ENCODE data around the gene DAZAP1. TPM values are rescaled to one million over a fixed set of nuclear protein-coding genes. Genes with fewer than 3 reads are reported as not detected.
"Not testable (repeated sequence)": the region's sequence is repeated elsewhere in the genome, so short reads cannot be mapped to it uniquely, and the experiment has no call there.

The DAZAP1 gene
- total RNA-seq, 1 donor from 2014 or later: 81.2 TPM

DNA sequence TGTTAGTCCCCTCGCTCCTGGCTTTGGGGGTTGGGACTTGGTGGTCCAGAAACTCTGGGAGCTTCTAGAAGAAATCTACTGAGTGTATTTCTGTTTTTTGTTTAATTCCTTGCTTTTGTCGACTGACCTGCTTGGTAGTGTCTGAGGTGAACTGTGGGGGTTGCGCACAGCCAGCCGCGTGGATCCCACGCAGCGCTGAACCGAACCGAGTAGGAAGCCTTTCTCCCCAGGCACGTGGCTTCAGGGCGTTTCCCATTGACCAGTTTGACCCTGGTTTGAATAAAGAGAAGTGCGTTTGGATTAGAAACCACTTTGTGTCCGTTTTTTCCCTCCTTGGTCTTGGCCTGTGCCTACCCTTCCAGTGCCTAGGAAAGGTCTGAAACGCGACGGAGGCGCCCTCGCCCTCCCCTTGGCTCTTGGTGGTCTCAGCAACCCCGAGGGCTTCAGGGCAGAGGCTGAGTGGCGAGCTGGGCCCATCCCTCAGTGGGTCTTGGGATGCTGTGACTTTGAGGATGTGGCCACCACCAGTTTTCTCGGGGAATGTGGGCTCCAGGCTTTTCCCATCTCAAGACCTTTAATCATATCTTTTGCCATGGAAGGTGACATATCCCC, 28.1 kb downstream of the DAZAP1 start:
- intact Hi-C loops (cut with DNase I): no loop called here

DNA sequence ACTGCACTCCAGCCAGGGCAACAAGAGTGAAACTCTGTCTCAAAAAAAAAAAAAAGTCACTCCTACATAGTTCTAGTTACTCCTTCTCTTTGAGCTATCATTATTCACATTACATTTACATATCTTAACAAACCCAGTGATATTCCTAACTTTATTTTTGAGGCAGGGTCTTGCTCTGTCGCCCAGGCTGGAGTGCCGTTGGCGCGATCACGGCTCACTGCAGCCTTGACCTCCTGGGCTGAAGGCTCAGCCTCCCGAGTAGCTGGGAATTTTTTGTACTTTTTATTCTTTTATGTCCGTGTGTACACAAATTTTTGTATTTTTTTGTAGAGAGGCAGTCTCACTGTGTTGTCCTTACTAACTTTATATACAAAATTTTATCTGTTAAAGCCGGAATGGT, 30.2 kb downstream of the DAZAP1 start:
- DNase-seq (ENCODE audit: low spot score): no peak
- intact Hi-C loops (cut with DNase I): loop anchor here (2.0 kb wide), 1 partner anchor 55 kb away; the partner anchor contains the start of gene NDUFS7

More for the DNA sequence above, 28.1 kb downstream of the DAZAP1 start:
- no peak for DNase-seq (ENCODE audit: low spot score)

DNA sequence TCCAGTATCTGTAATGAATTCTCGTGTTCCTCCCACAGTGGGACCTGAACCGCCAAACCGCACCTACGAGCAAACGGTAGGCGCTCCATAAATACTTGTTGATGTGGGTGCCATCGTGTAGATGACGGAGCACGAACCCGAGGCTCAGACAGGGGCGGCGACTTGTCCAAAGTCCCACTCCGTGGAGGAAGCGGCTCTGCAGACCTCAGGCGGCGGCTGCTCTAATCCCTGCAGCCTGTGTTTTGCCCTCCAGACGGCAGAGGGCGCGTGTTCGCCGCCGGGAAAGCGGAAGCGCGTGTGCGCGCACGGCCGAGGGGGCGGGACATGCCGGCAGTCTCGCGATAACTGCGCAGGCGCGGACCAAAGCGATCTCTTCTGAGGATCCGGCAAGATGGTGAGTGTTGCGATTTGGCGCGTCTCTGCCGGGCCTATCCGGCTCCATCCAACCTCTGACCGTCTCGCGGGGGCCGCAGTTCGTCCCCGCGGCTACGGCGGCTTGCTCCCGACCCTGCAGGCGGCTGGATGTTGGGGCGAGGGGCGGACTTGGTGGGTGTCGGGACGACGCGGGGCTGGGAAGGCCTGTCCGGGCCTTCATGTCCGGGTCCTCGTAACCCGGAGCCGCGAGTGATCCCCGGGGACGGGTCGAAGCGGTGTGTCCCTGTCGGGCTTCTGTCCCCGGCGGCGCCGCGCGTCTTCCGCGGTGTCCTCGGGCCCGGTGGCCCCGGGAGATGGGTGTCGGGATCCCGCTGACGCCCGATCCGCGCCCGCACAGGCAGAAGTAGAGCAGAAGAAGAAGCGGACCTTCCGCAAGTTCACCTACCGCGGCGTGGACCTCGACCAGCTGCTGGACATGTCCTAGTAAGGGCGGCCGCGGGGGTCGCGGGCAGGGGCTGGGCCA, 30.9 kb downstream of the DAZAP1 start, which contains the start of gene RPS15:
TSS of gene RPS15 (plus strand) at position 362 of the 898 bp plus-strand sequence. CDS start at position 392, 30 bp downstream.
- DNase-seq (ENCODE audit: low spot score): peak; percentile 97
- intact Hi-C loops (cut with DNase I): loop anchor here (2.0 kb wide), 1 partner anchor 55 kb away; the partner anchor contains the start of gene NDUFS7

DNA sequence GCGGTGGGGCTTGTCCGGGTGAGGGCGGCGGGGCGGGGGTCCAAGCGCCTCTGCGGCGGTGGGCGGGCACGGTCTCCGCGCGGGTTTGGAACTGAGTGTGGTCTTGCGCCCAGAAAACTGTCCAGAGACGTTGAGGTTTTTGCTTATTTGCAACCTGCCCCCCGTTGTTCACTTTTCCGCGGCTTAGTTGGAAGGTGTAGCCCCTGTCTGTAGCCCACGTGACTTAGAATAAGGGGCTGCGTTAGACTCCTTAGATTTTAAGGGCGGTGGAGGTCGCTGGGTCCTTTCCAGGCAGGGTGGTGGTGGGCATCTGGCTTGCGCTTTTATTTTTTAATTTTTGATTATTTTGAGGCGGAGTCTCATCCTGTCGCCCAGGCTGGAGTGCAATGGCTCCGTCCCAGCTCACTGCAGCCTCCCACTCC, 31.6 kb downstream of the DAZAP1 start:
- DNase-seq (ENCODE audit: low spot score): no peak
- intact Hi-C loops (cut with DNase I): loop anchor here (2.0 kb wide), 1 partner anchor 56 kb away; the partner anchor contains the start of gene NDUFS7

DNA sequence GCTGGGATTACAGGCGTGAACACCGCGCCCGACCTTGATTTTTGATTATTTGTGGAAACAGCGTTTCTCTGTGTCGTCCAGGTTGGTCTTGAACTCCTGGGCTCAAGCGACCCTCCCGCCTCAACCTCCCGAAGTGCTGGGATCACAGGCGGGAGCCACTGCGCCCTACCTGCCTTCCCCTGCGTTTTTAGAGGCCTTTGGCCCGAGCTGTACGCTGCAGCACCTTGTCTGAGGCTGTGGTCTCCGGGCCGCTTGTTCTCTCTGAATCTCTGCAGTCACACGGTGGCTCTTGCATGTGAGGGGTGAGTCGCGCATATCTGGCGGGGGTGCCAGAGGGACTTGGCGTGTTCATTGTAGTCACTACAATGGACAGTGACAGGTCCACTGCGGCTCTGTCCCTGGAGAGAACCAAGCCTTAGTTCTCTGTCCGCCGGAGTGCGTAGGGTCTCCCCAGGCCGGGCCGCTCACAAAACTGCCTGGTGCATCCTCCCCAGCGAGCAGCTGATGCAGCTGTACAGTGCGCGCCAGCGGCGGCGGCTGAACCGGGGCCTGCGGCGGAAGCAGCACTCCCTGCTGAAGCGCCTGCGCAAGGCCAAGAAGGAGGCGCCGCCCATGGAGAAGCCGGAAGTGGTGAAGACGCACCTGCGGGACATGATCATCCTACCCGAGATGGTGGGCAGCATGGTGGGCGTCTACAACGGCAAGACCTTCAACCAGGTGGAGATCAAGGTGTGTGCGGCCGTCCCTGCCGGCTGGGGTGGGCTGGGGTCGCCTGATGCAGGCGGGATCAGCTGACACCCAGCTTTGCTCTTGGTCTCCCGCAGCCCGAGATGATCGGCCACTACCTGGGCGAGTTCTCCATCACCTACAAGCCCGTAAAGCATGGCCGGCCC, 32.4 kb downstream of the DAZAP1 start:
- intact Hi-C loops (cut with DNase I): loop anchor here (2.0 to 10.0 kb wide), 3 partner anchors 32 to 125 kb away; partner anchors contain the start of genes DAZAP1 and NDUFS7
- DNase-seq (ENCODE audit: low spot score): not testable (repeated sequence)

DNA sequence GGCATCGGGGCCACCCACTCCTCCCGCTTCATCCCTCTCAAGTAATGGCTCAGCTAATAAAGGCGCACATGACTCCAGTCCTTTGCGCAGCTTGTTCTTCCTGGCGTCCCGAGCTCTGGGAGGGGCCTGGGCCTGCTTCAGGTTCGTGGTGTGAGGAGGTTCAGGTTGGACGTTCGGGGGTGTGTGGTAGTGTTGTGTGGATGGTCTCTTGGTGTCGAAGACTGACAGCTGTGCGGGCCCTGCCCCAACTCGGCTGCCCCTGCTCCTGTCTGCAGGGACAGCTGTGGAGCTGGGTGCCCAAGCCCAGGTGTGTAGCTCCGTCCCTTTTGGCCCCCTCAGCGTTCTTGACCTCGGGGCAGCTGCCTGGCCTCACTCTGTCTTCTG, 33.0 kb downstream of the DAZAP1 start:
- intact Hi-C loops (cut with DNase I): loop anchor here (5.0 to 10.0 kb wide), 2 partner anchors 33 to 126 kb away; partner anchors contain the start of gene DAZAP1

DNA sequence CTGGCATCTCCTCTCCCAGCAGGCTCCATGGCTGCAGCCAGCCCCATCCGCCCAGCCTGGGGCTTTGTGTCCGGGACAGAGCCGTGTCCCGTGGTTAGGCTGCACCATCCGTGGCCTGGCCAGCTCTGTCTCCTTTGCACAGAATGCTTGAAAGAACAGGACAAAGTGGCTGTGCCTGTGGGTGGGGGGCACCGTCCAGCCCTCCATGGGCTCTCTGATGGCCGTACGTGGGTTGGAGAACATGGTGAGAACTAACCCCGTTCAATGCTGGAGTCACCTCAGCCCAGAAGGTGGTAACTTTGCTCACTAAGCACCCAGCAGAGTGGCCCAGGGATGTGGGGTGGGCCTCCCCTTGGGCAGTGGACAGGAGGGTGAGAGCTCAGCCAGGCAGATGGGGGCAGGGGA, 33.6 kb downstream of the DAZAP1 start:
- intact Hi-C loops (cut with DNase I): loop anchor here (5.0 to 10.0 kb wide), 2 partner anchors 34 to 126 kb away; partner anchors contain the start of gene DAZAP1
- DNase-seq (ENCODE audit: low spot score): no peak

More for the DNA sequence above, 33.0 kb downstream of the DAZAP1 start:
- no peak for DNase-seq (ENCODE audit: low spot score)

DNA sequence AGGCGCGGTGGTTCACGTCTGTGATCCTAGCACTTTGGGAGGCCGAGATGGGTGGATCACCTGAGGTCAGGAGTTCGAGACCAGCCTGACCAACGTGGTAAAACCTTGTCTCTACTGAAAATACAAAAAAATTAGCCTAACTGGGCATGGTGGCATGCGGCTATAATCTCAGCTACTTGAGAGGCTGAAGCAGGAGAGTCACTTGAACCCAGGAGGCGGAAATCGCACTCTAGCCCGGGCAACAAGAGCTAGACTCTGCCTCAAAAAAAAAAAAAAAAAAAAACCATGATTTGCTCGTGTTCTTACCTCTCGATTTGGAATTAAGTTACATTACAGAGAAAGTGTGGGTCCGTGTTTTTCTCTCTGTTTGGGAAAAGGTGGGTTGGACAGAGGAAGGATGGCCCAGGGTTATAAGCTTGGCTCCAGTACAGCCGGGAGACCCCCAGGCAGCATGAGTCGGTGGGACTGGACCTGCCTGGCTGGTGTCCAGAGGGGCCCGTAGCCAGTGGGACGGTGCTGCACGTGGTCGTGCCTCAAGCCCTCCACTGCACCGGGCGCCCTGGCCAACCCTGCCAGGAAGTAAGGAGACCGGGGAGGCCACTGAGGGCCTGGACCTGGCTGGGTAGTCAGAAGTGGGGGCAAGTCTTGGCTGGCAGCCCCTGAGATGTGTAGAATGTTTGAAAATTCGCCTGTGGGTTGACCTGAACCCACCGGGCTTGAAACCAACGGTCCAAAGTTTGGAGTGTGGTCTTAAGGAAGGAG, 34.5 kb downstream of the DAZAP1 start:
- DNase-seq (ENCODE audit: low spot score): no peak
- intact Hi-C loops (cut with DNase I): loop anchor here (5.0 to 10.0 kb wide), 2 partner anchors 35 to 127 kb away; partner anchors contain the start of gene DAZAP1

DNA sequence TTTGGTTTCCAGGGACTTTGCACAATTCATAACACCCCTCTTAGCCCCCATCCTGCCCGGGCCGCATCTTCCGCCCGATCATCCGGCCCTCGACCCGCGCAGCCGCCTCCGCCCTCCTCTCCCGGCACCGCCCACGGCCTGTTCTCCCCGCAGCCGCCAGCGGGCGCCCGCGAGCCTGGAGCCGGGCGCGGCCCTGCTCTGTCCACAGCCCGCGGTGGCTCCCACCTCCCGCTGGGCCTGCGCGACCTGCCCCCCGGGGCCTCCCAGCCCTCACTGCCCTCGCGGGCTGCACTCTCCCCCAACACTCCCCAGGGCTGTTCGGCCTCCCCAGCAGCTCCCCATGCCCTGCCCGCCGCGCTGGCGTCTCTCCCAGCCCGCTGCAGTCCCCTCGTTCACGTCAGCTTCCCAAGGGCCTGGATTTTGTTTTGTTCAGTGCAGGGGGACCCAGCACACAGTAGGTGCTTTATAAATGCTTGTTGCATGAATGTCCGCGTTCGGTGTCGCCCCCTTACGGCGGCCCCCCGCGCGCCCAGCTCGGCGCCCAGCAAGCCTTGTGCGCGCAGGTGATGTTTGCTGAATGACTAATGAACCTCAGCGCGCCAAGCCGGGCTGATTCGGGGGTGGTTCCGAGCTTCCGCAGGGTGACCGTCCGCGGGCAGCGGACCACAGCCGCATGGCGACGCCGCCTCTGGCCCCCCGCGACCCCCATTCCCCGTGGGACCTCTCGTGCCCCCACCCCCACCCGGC, 38.0 kb downstream of the DAZAP1 start:
- peak; percentile 88 for DNase-seq (ENCODE audit: low spot score)
- intact Hi-C loops (cut with DNase I): loop anchor here (10.0 kb wide), 1 partner anchor 131 kb away; no protein-coding TSS in a partner anchor

DNA sequence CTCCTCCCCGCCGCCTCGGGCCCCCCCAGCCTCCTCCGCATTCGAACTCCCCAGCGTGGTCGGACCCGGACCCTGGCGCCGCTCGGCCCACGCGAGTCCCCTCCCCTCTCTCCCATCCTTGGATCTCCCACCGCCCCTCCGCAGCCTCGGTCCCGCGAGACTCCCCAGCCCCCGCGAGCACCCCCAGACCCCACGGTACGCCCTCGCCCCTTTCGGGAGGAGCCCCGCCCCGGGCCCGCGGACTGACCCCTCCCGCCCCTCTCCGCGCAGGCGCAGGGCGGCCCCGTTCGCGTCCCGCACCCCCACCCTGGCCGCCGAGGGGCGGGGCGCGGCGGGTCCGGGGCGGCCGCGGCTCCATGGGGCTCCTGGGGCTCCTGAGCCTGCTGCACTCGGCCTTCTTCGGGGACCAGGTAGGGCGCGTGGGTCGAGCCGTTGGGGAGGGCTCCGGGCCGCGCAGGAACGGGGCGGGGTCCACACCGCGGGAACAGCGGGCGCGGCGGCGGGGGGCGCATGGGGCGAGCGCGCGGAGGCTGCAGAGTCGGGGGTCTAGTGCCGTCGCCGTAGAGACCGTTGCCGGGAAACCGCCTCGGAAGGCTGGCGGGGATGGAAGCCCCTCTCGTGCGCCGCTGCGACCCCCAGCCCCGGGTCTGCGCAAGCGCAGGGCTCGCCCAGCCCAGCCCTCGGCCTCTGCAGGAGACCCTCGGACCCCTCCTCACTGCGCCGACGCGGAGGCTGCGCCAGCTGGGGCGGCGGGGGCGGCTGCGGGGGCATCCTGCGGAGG, 38.7 kb downstream of the DAZAP1 start:
- intact Hi-C loops (cut with DNase I): loop anchor here (10.0 kb wide), 1 partner anchor 131 kb away; no protein-coding TSS in a partner anchor
- no peak for DNase-seq (ENCODE audit: low spot score)

DNA sequence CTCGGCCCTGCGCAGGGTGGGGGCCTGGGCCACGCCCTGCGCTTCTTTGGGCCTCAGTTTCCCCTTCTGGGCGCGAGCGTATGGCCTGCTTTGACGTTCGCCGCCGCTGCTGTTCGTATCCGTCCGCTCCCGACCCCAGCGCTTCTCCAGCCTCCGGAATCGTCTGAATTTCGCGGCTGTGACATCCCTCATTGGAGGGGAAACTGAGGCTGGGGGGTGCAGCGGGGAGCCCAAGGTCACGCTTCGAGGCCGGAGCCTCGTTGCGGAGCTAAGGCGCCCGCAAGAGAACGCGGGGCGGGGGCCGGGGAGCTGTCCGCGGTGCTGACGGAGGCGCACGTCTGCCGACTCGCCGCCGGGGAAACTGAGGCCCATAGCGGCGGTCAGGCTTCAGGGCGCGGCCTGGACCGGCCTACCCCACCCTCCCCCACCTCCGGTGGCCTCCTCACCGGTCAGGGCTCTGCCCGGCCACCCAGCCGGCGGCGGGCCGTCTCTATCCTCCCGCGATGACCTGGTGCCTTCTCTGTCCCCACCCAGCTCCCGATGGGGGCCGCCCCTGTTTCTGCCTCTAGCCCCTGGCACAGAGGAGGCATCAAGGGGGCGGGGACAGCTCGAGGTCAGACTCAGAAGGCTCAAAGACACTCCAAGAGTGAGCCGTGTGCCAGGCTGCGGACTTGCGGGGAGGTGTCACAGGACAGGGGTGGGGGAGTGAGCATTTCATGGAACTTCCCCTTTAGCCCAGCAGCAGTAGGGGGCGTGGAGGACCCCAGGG, 39.5 kb downstream of the DAZAP1 start:
- no peak for DNase-seq (ENCODE audit: low spot score)
- intact Hi-C loops (cut with DNase I): loop anchor here (10.0 kb wide), 1 partner anchor 132 kb away; no protein-coding TSS in a partner anchor

DNA sequence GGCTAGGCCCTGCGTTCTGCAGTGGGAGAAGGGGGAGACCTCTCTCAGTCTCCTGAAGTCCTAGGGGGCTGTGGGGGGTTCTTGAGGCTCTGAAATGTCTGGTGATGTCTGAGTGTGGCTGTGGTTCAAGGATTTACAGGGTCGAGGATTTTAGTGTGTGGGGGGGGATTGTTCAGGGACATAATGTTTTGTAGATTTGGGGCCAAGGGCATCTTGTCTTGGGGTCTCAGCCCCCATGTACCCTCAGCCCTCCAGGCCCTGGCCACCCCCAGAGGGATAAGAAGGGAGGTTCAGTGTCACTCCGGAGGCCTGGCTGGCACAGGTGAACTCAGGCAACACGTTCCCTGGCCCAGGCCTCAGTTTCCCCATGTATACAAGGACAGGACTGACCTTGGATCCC, 40.1 kb downstream of the DAZAP1 start:
- DNase-seq (ENCODE audit: low spot score): no peak
- intact Hi-C loops (cut with DNase I): loop anchor here (10.0 kb wide), 1 partner anchor 133 kb away; no protein-coding TSS in a partner anchor

DNA sequence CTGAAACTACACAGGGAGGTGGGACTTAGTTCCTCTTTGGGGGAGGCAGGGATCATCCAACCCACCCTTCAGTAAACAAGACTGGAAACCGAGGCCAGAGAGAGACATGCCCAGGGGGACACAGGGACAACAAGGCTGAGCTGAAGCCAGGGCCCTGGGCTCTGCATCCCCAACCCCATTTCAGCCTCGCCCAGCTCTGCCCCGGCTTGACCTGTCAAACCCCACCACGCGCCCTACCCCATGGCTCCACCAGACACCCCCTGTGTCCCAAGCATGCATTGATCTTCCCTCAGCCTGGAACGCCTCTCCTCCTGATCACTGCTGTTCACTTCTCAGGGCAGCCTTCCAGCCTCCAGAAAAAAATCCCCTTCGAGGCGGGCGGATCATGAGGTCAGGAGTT, 40.6 kb downstream of the DAZAP1 start:
- intact Hi-C loops (cut with DNase I): loop anchor here (10.0 kb wide), 1 partner anchor 133 kb away; no protein-coding TSS in a partner anchor
- no peak for DNase-seq (ENCODE audit: low spot score)

DNA sequence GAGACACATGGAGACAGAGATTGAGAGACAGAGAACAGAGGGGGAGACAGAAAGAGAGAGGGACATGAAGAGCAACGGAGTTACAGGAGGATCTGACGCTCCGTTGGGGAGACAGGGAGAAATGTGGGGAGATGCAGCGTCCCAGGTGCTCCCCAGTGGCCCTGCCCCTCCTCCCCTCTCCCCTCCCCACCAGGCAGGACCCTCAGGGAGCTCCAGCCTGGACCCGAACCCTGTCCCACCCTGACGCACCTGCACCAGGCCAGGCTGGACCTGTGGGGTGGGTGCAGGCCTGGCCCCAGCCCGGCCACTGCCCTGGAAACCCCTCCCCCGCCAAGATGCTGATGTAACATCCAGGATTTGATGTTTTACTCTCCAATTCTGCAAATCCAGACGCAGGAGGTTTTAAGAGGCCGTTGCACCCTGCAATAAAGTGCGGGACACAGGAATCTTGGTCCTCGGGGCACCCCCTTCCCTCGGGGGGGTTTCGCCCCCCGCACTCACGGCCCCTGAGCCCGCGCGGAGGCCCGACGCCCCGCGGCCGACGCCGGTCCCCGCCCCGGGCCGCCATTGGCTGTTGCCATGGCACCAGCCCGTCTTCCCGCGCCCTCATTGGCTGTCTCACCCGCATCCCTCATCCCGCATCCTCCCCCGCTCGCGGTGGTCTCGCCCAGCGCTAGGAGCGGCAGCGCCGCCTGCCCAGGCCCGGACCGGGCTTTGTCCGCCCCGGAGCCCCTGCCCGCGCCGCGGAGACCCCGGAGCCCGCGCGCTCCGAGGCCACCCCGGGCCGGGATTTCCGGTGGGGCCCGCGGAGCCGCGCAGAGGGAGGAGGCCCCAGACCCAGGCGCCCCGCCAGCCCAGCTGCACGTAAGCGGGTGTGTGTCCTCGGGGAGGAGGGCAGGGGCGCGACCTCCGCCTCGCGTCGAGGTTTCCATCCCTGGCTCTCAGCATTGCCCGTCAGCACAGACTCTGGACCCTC, 42.4 kb downstream of the DAZAP1 start, which contains the start of gene APC2:
TSS of gene APC2 (plus strand) at position 655 of the 976 bp plus-strand sequence. CDS start 2,881 bp downstream, outside the sequence.
- intact Hi-C loops (cut with DNase I): loop anchor here (10.0 kb wide), 1 partner anchor 135 kb away; no protein-coding TSS in a partner anchor
- DNase-seq (ENCODE audit: low spot score): no peak

All from cardiac septum (tissue), 1 donor.